GM12878 (cell line): ENCODE measurements around the gene ARL4C.

Experiments
- ZNF274 ChIP-seq: IDR thresholded peaks from one replicate; pipeline ENCODE4 v1.8.0; 2011; ENCODE audit not compliant: insufficient read length, insufficient read depth
- TF ChIP-seq, protein P1 (sequence below), 3 experiments: IDR thresholded peaks in 2 of 3; conservative IDR thresholded peaks in 1 of 3; 2 replicates each; pipeline ENCODE4 v1.5.1; 2011; ENCODE audit warnings: low read depth in 3 of 3, low read length in 3 of 3, mild to moderate bottlenecking in 3 of 3, control low read depth in 2 of 3, moderate library complexity in 2 of 3, inconsistent platforms in 1 of 3, mixed read lengths in 1 of 3; ENCODE audit not compliant: control insufficient read depth in 2 of 3, insufficient read depth in 1 of 3; ENCODE audit errors: extremely low read depth in 1 of 3
- TF ChIP-seq, protein P2 (sequence below): fragments of 450-650 bp; IDR thresholded peaks from 2 replicates; pipeline ENCODE4 v1.6.1; 2014; ENCODE audit warnings: mild to moderate bottlenecking

DNA sequence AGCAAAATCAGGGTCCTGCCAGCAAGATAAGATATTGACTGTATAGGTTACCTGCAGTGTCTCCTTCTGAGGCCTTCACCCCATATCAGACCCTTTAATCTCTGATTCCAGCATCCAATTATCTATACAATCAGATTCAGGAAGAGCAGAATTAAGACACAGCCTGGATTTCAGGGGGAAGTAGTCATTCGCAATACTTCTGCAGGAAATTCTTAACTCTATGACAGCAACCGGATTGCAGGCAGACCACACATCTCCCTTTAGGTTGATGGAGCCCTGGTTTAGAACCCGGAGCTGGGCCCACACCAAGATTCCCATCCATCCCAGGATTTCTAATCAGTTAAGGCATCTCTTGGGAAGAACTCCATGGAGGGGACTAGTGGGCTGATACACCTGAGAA, 9.5 kb downstream of the ARL4C start:
- no peak for TF ChIP-seq ZNF274
- TF ChIP-seq, protein P1, sequence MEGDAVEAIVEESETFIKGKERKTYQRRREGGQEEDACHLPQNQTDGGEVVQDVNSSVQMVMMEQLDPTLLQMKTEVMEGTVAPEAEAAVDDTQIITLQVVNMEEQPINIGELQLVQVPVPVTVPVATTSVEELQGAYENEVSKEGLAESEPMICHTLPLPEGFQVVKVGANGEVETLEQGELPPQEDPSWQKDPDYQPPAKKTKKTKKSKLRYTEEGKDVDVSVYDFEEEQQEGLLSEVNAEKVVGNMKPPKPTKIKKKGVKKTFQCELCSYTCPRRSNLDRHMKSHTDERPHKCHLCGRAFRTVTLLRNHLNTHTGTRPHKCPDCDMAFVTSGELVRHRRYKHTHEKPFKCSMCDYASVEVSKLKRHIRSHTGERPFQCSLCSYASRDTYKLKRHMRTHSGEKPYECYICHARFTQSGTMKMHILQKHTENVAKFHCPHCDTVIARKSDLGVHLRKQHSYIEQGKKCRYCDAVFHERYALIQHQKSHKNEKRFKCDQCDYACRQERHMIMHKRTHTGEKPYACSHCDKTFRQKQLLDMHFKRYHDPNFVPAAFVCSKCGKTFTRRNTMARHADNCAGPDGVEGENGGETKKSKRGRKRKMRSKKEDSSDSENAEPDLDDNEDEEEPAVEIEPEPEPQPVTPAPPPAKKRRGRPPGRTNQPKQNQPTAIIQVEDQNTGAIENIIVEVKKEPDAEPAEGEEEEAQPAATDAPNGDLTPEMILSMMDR (IDR thresholded peaks at IDR 0.05 in 2 of 3, conservative IDR thresholded peaks at IDR 0.05 in 1 of 3; ENCODE audit: control insufficient read depth in 2 of 3, extremely low read depth in 1 of 3, insufficient read depth in 1 of 3, low read depth in 3 of 3, low read length in 3 of 3): no peak
- TF ChIP-seq, protein P2, sequence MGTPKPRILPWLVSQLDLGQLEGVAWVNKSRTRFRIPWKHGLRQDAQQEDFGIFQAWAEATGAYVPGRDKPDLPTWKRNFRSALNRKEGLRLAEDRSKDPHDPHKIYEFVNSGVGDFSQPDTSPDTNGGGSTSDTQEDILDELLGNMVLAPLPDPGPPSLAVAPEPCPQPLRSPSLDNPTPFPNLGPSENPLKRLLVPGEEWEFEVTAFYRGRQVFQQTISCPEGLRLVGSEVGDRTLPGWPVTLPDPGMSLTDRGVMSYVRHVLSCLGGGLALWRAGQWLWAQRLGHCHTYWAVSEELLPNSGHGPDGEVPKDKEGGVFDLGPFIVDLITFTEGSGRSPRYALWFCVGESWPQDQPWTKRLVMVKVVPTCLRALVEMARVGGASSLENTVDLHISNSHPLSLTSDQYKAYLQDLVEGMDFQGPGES: no peak
